SU-DHL-6 (cell line): Measurements from ENCODE around the gene NTRK3.

Source experiments
- CTCF ChIP-seq: fragments of 200-600 bp; sonication (generic); IDR thresholded peaks from one replicate; pipeline ENCODE4 v1.5.1; 2017; ENCODE audit warnings: antibody characterized with exemption, mild to moderate bottlenecking, low read length, moderate library complexity; ENCODE audit not compliant: insufficient read depth, poor library complexity, severe bottlenecking
- EZH2phosphoT487 ChIP-seq: fragments of 200-600 bp; sonication (generic), shearing (Covaris generic); conservative IDR thresholded peaks from 2 replicates; pipeline ENCODE4 v1.6.1; 2018; ENCODE audit warnings: mild to moderate bottlenecking, antibody characterized with exemption, low read length, moderate library complexity, mixed read lengths

- TF ChIP-seq CTCF (no peak), EZH2phosphoT487 (no peak)
Measured at GRCh38 chr15:87906444-87906843, 350.1 kb downstream of the NTRK3 start.
